NCI-H2171 (cell line): ENCODE data around the gene SESN1.
A peak's percentile ranks its signal among the peaks of the same experiment; 100 is the strongest.

Experiments used
- DNase-seq: peaks from one replicate; lab custom pipeline; 2025; lab: John Stamatoyannopoulos, UW

The SESN1 gene

DNA sequence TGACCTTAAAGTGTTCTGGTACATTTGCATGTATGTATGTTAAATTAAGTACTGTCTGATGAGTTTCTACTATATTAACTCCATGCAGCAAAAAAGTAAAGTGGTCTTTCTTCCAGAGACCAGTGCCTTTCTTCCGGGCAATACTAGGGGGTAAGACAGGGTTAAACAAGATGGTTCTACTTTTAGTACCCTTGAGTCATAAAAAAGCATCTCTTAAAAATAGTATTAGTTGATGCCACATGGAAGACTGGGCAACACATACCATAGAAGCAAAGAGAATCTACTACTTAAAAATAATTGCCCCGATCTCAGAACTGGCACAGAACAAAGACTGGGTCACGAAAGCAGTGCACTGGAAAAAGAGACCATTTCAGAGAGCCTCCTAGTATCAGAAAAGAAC lies 66.2 kb downstream of the SESN1 start:
- no peak for DNase-seq

DNA sequence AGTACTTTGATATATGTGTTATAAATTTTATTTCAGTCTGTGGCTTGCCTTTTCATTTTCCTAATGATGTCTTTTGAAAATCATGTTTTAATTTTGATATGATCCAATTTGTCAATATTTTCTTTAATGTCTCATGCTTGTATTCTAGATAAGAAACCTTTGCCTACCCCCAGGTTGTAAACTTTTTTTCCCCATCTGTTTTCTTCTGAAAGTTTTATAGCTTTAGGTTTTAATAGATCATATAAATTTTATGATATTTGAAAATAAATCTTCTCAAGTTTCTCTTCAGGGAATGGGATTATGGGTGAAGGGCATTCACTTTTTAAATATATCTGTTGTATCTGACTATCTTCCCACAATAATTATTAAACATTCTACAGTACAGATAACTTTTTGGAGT lies 66.7 kb downstream of the SESN1 start:
- DNase-seq: no peak

DNA sequence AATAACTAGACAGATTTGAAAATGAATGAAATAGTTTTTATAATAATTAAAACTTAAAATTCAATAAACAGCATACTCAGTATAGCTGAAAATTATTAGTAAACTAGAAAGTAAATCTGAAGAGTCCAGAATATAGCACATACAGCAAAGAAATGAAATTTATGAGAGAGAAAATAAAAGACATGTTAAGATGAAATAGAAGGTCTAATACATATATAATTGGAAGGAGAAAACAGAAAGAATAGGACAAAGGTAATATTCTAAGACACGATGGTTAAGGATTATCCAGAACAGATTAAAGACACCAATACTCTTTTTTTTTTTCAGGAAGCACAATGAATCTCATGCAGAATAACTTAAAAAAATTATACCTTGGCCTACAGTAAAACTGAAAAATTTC lies 69.0 kb downstream of the SESN1 start:
- DNase-seq: no peak

DNA sequence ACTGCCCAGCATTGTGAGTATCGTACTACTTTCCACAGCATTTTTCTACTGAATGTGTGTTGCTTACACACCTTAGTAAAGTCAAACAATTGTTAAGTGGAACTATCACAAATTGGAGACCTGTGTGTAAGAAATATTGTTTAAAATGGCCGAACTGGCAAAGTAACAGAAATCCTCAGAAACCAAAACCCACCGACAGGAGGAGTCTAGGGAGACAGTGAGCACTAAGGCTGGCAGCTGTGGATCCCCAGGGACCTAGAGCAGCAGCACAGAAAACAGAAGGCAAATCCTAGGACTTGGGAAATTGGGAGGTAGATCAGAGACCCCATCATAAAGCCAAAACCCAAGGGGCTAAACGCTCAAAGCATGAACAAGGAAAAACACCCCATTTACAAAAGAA lies 69.9 kb downstream of the SESN1 start:
- peak; percentile 18 for DNase-seq

DNA sequence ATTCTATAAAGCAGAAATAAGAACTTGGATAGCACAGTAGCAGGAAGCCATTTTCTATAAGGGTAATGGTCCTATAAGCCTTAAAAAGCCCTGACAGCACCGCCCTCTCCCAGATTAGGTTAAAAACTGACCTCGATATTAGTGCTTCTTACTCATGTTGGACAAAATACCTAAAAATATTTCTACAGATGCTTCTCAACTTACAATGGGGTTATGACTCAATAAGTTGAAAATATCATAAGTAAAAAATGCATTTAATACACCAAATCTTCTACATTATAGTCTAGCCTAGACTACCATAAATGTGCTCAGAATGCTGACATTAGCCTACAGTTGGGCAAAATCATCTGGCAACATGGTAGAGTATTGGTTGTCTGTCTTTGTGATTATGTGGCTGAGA lies 70.3 kb downstream of the SESN1 start:
- DNase-seq: no peak

DNA sequence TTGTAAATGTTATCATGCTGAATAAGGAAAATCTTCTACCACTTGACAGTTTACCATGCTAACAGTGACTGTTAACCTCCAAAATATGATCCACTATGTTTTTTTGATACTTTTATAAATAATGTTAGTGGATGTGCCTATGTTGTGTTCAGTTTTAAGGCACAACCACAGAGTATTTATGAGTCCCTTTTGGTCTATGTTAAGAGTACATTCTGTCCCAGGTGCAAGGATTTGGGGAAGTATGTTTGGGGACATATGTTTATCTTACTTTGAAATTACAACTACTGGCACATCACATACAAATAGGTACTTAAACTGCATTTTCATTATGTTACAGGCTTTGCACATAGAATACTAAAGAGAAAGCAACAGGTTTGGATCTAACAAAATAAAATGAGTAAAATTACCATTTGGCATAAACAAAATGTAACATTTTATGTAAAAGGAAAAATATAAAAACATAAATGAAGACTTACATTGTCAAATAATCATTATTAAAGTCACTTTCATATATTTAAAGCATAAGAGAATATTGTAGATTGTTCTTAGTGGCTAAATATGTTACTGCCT lies 71.2 kb downstream of the SESN1 start:
- no peak for DNase-seq

DNA sequence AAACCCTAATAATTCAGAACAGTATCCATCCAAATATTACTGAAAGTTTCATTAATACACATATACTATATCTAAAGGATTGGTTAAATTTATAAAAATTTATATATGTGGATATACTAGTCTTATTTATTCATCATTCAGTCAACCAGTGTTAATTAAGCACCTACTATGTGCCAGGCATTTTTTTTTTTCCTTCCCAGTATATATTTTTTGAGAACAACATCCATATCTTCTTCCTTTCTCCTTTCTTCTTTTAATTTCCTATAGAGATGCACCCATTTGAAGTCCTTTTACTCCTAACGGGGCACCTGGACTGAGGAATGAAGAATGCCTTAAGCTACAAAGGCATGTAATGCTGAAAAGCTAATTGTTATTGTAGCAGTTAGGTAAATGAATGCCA lies 72.8 kb downstream of the SESN1 start:
- DNase-seq: no peak

DNA sequence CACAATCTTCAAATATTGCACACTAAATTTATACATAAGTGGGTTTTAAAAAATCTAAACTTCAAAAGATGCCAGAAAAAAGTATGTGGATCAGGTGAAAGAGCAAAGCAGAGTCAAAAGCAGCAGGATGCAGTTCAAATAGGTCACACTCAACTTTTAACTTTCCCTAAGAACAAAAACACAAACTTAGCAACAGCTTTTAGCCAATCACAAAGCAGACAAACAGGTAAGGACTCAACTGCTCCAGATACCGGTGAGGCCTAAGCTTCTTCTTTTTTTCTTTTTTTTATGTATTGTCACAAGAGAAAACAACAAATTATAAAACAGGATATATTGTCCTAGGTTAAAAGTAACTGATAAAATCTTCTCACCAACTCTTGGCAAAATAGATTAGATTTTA lies 74.7 kb downstream of the SESN1 start:
- DNase-seq: no peak

DNA sequence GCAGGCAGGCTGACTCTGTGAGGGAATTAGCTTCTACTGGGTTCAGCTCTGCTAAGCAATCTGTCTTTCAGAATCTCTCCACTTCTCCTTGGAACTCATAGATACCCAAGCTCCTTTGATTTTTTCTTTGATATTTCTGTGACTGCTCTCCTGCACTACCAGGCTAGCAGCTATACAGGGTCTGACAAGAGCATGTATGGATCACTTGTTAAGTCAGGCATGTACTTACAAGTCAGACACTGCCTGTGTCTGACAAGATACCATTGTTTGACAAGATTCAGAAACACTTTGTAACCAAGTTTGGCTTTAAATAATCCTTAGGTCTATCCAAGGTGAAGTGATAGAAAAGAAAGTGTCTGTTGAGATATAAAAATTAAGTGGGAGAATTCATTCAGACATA lies 79.5 kb downstream of the SESN1 start:
- no peak for DNase-seq

DNA sequence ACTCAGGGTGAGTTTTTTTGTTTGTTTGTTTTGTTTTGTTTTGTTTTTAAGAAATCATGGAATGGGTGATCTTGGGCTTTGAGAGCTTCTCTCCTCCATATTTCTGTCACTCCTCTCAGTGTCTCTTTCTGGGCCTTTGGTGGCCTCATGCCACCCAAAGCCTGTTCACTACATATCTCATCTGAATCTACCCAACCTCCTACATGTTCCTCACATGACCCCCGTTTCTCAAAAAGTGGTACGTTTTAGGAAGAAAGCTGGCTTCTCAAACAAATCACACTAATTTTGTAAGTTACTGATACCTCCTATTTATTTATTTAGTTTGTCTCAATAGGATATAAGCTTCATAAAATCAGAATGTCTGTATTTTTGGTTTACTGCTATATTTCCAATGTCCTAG lies 80.0 kb downstream of the SESN1 start:
- no peak for DNase-seq

DNA sequence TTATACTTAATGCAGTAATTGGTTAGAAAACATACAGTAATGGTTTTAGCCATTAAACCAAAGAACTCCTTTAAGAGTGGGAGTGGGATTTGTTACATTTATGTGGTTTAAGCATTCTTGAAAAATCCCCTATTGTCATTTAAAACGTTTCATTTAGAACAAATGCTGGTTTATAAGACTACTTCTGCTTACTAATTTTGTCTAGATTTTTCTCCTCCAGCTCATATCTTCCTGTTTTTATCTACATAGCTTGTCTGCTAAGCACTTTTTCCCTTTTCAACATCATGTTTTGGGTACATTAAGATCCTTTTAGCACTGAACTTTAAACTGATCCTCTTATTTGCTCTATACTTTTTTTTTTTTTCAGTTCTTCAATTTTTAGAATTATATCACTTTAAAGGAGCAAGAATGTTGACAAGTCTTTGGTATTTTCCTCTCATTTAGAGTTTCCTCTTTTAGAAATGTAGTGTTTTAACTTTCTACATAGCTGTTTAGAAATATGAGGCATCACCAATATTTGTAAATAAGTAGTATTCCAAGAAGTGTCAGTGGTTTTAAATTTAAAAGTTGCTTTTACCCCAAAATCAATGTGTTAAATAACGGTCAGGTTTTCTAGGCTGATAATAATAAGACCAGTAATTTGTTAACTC lies 80.9 kb downstream of the SESN1 start:
- DNase-seq: no peak

DNA sequence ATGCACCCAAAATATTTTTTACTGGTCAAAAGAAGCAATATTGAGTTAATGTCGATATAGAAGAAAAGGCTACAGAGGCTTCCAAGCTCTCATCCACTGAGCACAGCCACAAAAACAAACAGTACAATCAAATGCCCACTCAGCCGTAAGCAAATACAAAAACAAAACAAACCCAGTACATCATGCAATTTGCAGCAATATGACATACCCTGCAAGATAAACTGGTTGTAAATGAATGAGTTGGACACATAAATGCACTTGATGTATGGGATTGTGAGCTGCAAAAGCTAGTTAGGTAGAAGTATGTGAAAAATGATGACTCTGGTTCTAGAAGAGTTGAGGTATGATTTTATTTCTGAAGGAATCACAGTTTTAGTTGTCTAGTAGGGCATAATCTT lies 83.9 kb downstream of the SESN1 start:
- DNase-seq: no peak

DNA sequence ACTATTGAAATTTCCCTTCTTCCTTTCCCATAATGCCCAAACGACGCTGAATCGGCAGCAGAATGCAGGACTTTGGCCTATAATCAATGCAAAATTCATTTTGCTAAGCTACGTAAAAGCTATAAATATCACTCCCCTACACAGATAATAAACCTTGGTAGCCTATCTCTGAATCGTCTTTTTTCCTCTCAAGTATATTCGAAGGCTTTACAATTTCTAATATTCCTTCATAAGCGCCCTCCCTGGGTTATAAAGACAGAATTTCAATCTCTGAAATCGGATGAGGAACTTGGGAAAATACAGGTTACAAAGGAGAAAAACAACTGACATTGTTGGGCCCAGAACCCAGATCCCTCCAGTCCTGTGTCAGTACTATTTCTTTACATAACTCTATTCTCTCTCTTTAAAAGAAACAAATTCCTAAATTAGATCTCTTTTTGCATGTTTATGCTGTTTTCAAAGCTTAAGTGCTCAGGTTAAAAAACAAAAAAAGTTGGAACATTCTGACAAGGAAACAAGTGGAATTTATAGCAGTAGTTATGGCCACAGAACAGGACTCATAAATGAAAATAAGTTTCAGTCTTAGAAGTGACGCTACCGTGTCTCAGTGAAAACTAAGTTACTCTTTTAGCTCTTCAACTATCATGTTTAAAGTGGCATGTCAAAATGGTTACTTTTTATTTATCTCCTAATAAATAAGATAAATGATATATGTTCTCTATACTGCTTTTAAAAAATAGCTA lies 84.5 kb downstream of the SESN1 start:
- no peak for DNase-seq

DNA sequence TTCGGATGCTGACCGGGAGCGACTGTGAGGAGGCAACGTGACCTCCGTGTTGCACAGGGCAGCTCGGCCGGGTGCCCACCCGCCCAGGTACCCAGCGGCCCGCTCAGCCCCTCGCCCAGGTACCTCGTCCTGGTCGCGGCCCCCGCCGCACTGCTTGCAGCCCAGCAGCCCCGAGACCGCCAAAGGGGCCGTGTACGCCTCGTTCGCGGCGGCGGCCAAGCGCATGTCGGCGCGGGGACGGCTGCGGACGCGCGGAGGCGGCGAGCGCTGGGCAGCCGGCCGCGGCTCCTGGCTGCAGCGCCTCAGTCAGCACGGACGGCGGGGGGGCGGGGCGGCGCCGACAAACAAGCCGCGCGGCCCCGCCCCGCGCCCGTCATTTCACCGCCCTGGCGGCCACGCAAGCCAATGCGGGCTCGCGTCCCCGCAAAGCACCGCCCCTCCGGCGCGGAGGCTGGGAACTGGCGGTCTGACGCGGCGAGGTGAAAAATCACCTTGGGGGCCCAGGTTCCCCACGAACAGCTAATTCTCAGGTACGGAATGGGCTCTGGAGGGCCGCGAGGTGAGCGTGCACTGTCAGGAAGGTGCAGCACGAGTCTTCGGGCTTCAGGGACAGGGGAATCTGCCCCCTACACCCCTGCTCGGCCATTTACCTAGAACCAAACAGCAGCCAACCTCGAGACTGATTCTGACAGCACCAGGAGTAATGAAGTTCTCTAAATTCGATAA lies 85.2 kb downstream of the SESN1 start:
- DNase-seq: peak; percentile 91

DNA sequence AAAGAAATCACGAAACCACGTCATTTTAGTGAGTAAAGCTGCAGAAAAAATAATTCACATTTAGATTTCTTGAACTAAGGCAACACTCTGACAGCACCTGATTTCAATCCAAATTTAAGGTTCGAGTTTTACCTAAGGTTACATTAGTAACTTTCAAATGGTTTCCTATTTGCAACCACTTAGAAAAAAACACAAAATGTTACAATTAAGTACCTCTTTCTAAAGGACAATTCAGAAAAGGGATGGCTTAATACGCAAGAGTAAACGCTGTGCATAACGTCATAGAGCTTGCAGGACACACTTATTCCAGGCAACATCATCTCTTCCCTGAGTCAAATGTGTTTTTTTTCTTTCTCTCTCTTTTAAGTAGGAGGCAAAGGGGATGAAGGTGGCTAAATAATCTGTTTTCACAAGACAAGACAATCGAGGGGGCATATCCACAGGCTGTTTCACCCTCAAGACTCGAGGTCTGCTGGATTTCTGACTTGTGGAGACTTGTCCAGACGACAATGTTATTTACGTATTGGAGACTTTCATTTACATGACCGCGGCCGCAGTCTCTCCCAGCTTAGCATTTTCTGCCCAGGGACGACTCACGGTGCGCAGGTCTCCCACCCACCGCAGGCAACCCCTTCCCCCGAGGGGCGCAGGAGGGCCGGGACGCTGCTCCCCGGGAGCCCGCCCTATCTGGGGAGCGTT lies 86.0 kb downstream of the SESN1 start:
- no peak for DNase-seq

DNA sequence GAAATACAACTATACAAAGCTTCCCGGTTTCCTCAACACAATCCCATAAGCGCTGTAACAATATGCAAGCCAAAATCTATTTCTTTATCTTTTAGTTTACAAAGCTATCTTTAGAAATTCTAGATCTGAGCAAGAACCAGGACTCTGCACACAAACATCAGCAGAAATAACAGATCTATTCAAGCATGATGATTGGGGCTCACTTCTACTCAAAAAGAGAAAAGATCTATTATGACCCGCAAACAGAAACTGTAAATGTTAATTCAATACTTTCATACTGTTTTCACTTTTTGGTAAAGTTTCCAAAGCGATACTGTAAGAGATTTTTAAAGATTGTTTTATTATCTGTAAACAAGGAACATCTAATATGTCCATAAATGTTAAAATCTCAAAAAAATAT lies 86.6 kb downstream of the SESN1 start:
- DNase-seq: no peak

DNA sequence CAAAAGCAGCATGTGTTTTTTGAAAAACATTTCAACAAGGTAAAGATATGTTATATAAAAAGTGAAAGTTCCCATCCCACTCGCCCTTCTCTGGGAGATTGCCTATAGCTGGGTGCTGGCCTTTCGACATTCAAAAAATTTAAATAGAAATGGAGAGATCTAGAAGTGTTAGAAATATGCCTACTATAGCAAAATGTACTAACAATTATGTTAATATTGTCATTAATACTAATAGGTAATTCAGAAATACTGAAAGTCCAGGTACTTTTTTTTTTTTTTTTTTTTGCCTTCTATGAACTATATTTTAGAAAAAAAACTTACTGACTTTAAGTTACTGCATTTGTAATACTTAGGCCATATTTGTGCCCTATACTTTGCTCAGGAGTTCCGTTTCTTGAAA lies 87.1 kb downstream of the SESN1 start:
- no peak for DNase-seq

DNA sequence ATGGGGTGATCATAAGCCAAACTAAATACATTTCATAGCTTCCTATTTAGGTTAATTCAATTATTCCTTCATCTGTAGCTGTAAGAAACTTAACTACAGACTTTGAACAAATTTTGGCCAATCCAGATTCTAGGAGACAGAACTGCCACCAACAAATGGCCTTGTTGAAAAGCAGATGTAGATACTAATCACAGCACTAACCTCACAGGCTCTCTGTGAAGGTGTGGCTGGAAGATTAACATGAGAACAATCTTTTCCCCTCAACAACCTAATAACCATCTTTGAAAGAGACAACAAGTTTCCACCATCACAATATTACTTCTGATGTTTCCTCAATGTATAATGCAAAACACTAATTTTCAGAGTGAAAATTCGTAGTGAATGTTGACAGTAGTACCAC lies 87.8 kb downstream of the SESN1 start:
- DNase-seq: no peak

DNA sequence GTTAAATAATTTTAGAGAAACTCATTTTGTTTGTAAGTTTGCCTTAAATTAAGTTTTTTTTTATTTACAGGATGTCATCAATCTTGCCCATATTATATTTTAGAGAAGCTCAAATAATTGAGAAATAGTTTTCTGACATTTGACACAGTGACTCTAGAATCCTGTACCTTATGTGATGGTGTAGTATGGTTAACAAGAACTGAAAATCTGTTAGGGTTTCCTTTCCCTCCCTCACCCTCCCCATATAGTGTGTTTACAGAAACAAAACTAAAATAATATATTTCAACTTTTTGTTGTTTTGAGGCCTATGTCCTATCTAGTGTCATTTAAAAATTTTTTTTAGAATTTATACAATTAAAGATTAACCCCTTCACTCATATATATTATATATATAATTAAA lies 91.8 kb downstream of the SESN1 start:
- no peak for DNase-seq

DNA sequence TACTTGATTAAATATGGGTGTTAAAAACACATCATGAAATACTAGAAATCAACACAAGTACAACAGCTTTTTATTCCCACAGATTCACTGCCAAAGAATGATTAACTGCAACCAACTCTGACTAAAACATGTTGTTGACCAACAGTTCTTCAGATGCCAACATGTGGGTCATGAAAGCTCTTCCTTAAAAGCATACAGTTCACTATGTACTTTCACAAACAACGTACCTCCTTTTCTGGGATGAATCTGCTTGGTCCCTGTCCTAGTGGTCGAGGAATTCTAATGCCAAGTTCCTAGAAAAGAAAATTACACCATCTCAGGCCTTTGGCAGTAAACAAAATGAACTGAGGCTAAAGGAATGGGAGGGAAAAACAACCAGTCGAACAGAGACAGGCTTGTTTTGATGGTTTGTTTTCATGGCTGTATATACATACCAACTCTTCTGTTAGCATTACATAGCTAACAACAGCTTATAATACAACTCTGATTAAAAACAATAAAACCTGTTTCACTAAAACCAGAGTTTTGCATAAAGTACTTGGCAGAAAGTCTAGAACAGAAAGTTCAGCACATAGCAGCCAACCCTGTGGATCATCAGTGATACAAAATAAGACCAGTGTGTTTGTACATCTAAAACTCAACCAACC lies 92.5 kb downstream of the SESN1 start:
- DNase-seq: no peak

DNA sequence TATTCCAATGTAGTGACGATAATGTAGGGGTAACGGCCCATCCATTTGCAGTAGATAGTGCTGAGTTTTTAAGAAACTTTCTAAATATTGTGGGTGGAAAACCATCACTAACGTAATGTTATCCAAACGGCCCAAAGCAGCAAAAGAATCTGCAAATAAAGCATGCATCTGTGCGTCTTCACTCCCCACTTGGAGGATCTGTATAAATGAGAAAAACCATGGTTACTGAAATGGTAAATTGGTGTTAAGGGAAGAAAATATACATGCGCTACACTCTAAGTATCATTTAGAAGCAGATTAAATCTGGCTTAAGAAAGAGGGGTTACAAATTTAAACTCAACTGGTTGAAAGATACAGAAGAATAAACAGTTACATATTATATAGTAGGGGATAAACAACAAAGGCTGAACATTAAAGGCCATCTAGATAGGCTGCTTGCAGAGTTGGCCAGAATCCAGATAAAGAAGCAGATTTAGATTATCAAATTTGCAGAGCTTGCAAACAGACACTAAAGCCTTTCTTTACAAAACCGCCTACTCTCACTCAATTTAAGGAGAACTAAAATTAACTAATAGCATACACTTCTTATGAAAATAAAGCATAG lies 93.3 kb downstream of the SESN1 start:
- DNase-seq: no peak

DNA sequence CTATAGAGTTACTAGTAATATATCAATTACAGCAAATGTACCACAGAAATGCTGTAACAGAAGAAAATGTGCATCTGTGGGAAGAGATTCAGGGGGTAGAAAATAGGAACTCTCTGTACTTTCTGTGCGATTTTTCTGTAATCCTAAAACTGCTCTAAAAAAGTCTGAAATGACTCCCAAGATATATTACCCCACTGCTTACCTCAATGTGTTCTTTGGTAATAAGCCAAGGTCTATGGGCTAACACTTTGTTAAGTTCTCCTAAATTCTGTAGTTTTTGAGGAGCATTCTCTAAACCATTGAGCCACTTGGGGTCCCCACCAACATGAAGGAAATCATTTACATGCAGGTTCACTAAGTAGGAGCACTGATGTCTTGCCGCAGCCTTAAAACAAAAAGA lies 94.4 kb downstream of the SESN1 start:
- no peak for DNase-seq
